ENCODE results near the gene SF3B3.

- TF ChIP-seq EZH2phosphoT487 (IDR thresholded peaks at IDR 0.05; ENCODE audit: low read length) = no peak
- no peak for TF ChIP-seq CTCF (IDR thresholded peaks at IDR 0.05; ENCODE audit: low read length)
Measured at GRCh38 chr16:70586731-70587130, 63.1 kb downstream of the SF3B3 start.
